HG03457 (cell line): ENCODE results near the gene ARMC2.
"Not testable (repeated sequence)": the region's sequence is repeated elsewhere in the genome, so short reads cannot be mapped to it uniquely, and the experiment has no call there.

Source experiments
- ATAC-seq: cut with Tn5 transposase; IDR thresholded peaks from one replicate; pipeline ENCODE4 v1.9.1; 2021; ENCODE audit warnings: moderate number of reproducible peaks; ENCODE audit not compliant: unreplicated experiment

Gene ARMC2, protein sequence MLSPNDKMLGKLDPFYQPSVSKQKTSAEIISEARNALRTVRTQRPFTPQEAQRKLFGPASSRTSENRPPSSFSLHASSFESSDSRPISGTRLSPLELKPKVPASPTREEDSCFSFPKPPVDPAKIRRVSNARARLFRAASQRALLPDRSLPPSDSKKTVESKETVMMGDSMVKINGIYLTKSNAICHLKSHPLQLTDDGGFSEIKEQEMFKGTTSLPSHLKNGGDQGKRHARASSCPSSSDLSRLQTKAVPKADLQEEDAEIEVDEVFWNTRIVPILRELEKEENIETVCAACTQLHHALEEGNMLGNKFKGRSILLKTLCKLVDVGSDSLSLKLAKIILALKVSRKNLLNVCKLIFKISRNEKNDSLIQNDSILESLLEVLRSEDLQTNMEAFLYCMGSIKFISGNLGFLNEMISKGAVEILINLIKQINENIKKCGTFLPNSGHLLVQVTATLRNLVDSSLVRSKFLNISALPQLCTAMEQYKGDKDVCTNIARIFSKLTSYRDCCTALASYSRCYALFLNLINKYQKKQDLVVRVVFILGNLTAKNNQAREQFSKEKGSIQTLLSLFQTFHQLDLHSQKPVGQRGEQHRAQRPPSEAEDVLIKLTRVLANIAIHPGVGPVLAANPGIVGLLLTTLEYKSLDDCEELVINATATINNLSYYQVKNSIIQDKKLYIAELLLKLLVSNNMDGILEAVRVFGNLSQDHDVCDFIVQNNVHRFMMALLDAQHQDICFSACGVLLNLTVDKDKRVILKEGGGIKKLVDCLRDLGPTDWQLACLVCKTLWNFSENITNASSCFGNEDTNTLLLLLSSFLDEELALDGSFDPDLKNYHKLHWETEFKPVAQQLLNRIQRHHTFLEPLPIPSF

DNA sequence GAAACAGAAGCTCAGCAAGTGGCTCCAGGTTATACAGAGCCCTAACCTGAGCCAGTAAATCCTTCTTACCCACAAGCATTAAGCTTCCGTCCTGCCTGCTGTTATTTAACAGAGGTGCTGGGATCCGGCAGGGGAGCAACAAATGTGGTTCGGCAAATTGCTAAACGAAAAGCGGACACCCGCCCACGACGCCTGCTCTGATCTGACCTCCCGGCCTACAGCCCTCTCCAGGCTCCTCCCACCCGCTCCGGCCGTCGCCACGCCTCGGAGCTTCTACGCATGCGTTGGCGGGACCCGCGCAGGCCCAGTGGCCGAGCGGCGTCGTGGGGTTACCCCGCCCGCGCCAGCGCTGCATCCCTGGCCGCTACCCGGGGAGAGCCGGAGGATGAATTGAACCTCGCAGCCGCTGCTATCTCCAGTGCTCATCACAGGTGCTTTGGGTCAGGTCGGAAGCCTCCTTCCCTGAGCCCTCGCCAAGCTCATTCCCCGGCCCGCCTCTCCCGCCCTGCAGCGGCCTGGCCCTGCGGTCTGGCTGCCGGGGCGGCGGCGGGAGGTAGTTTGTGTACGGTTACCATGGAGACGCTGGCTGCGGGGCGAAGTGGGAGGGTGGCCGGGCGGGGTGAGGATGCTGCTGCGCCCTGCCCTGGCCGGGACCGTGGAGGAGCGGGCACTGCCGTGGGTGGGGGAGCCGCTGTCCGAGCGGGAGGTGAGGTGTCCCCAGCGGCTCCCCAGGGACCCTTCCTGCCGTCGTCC lies at the start of gene ARMC2:
TSS of gene ARMC2 (plus strand) at position 307 of the 753 bp plus-strand sequence. CDS start 5,846 bp downstream, outside the sequence.
- peak; percentile 84 for ATAC-seq

DNA sequence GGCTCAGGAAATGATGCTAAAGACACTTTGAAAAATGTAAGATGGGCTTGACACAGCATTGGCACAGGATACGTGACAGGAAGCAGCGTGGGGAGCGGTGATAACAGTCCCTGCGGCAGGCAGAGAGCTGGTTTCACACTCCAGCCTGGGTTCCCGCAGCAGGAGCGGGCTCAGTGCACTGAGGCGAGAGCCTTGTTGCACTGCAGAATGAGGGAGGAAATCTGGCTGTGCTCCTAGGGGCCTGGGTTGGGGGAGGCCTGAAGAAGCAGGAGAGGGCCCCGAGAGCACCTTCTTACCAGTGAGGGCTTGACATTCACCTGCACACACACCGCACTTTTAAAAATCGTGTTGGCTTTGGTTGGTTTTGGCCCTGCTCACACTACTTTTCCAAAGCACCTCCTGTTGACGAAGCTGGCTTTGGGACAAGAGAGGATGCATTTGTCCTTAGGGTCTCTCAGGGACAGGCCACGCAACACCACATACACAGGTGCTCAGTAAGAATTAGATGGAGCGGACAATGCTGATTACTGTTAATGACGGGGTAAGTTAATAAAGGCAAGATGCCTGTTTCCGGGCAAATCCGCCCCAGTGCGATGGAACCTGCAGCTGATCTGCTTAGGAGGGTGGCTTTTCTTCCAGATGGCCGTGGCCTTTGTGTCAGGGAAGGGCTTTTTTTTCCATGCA lies 49.4 kb upstream of the ARMC2 start:
- ATAC-seq = no peak

DNA sequence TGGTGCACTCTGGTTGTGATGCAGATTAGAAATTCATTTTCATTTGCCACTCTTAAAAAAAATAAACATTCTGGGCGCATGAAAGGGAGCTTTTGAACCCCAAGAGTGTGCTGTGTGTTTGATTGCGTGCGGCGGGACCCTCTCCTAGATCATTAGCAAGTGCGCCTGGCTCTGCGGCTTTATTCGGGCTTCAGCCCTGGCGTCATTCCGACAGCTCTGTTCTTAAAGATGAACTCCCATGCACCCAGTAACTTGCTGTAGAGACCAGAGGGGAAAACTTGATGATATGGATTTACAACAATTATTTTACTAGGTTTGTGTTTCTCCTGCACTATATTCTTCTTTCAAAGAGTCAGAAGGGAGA lies 48.9 kb upstream of the ARMC2 start:
- no peak for ATAC-seq

DNA sequence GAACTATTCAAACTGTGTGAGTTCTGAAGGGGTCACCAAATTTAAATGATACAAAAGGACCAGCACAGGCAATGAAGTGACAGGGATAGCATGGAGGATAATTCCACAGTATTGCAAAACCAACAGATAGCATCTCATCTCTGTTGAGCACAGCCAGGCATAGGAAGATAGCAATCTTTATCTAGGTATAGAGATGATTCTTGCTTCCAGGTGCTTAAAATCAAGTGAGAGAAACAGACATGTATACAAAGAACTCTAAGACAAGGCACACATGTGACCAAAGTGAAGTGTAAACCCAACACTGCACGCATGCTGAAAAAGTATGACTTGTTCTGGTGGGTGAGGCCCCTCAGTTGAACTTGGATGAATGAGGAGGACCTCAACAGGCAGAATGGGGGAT lies 48.4 kb upstream of the ARMC2 start:
- no peak for ATAC-seq

DNA sequence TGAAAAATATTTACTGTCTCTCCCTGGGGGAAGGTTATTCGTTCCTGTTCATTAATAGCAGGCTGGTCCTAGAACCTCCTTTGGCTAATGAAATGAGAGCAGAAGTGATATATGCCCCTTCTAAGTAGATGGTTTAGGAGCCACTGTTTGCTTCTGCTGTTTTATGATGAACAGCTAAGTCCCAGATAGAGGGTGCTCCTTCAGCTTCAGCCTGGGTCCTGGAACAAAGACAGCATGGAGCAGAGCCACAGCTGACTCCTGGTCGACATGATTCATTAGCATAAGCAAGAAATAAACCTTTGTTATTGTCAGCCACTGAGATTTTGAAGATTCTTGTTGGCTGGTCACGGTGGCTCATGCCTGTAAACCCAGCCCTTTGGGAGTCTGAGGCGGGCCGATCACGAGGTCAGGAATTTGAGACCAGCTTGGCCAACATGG lies 47.8 kb upstream of the ARMC2 start:
- ATAC-seq = no peak

DNA sequence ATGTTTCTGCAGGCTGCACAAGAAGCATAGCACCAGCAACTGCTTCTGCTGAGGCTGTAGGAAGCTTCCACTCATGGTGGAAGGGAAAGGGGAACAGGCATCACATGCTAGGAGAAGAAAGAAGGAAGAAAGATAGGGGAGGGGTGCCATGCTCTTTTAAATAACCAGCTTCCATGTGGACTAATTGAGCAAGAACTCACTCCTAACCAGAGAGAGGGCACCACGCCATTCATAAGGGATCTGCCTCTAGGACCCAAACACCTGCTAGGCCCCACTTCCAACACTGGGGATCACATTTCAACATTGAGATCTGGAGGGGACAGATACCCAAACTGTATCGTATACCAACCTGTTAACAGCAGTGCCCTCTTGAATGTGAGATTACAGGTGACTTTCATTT lies 46.9 kb upstream of the ARMC2 start:
- no peak for ATAC-seq

DNA sequence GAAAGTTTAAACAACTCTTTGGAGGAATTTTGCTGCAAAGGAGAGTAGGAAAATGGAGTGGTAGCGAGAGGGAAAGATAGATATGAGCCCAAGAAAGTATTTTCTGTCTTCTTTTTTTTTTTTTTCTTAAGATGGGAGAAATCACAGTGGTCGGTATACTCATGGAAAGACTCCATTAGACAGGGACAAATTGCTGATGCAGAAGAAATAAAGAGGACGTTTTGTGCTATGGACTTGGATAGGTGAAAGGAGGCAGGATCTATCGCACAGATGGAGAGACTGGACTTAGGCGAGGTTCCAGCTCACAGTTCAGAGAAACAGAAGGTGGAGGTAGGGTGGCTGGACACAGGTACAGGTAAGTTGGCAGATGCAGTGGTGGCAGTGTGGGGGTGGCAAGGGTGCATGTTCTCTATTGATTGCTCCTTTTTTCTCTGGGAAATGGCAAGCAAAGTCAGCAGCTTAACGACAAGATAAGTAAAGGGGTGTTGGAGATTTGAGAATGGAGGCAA lies 44.2 kb upstream of the ARMC2 start:
- no peak for ATAC-seq

DNA sequence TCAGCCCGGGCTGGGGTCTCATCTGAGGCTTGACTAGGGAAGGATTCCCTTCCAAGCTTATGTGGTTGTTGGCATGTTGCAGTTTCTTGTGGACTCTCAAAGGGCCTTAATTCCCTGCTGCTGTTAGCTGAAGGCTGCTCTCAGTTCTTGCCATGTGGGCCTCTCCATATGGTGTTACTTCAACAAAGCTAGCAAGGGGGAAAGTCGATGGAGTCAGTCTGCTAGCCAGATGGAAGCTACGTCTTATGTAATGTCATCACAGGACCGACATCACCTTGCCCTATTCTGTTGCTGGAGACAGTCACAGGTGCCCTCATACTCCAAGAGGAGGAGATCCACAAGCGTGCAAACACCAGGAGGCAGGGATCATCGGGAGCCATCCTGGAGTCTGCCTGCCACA lies 43.3 kb upstream of the ARMC2 start:
- ATAC-seq = no peak

DNA sequence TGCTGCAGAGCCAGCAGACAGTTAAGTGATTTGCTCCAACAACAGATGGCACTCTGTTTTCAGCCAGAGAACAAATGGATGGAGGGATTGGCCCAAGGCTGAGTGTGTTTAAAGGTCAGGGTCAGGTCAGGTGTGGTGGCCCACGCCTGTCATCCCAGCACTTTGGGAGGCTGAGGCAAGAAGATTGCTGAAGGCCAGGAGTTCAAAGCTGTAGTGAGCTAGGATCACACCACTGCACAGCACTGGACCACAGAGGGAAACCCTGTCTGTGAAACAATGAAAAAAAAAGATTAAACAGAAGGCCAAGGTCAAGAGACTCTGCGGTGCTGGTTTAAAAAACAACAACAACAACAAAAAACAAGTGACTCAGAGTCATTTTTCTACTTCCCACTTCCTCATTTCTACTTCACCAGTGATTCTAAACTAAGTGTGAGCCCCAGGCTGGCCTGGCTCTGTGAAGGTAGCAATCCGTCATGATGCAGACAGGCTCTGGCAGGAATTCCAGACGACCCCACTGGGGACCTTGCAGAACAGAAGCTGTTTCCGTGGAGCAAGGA lies 42.5 kb upstream of the ARMC2 start:
- ATAC-seq = peak; percentile 61

DNA sequence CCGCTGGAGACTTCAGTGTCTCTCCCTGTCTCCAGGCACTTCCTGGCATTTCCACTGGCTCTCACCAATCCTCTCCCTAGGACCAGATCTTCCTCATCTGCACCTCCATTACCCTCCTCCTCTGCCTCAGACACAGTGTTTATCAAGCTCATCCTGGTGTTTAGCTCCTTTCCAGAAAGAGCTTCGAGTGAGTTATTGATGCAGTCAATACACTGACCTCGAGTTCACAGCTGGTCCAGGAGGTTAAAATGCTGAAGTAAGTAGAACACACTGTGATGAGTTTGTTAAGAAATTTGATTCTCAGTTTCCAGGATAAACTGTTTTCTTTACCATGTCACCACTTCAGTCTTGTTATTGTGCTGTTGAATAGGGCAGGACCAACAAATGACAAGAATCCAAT lies 42.1 kb upstream of the ARMC2 start:
- ATAC-seq = no peak

DNA sequence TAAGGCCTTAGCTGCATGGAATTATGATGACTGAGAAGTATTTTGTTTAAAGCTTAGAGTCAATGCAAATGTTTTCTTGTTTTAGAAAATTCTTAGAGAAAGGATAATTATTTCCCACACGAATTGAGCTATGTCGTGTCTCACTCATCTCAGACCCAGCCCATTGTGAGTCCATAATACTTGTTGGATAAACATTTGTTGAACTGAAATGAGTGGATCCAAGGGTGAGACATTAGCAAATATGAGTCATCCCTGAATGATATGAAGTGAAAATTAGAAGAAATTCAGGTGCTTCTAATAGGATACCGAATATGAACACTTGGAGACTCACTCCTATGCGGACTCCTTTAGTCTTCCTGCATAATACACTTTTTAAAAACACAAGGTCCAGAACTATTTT lies 41.6 kb upstream of the ARMC2 start:
- ATAC-seq = no peak

DNA sequence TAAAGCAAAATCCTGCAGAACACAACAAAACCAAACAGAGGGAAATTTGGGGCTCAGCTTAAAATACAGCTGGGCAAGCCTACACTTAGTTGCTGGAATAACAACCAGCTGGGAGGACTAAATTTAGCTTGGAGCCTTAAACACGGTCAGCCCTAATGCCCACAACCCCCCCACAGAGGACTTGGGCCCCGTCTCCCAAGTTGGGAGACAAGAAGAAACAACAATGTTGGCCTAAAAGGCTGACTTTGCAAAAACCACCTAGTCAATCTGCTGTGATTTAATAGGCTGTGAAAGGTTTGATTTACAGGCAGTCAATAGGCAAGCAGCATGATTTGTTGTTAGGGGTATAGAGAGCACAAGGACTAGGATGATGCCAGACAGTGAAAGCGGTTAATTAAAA lies 40.3 kb upstream of the ARMC2 start:
- no peak for ATAC-seq

DNA sequence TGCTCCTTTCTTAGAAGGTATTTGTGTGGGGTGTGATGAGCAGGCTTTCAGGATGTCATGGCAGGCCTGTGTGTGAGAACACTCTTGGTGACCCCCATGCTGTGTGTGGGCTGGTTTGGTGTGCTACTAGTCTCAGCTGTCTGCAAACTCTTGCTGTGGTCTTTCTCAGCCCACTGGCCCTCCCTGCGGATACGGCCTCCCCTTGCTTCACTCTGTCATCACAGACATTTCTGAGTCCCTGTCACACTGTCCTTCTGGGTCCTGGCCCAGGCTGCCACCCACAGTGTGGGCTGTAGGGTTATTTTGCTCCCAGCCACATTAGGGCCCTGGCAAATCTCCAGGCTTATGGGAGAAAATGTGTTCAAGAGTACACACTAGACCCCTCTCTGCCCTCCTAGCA lies 39.0 kb upstream of the ARMC2 start:
- ATAC-seq = no peak

DNA sequence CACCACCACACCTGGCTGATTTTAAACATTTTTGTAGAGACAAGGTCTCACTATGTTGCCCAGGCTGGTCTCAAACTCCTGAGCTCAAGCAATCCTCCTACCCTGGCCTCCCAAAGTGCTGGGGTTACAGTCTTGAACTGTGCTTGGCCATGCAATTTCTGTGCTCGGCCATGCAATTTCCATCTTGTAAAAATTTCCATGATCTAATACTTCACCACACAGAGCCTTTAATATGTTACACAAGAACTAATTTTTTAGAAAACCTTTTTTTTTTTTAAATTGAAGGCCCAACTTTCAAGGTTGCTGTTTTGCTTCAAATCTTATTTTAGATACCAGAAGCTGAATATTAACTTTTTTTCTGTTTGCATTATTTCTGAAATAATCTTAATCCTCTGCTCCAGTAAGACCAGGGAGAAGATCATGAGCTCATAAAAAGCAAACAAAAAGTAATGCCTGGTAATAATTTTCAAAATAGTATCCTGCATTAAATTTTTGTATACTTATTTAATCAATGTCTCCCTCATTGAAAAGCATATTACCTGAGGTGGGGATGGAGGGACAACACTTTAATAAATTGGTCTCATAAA lies 38.1 kb upstream of the ARMC2 start:
- no peak for ATAC-seq

DNA sequence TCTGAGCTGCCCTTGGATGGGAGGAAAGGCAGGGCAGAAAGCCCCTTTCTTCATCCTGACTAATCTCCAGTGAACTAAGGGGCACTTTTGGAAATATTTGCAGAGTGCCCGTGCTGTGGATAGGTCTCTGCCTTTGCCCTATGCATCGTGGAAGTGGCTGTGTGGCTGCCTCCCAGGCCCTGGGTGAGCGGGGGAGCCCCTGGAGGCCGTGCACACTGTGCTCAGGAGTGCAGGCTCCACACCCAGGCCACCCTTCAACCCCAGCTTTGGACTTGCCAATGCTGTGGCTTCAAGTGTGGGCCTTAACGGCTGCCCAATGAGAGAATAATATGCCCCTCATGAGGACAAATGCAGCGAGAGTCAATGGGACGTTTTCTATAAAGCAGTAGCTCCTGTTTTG lies 36.7 kb upstream of the ARMC2 start:
- ATAC-seq = no peak

DNA sequence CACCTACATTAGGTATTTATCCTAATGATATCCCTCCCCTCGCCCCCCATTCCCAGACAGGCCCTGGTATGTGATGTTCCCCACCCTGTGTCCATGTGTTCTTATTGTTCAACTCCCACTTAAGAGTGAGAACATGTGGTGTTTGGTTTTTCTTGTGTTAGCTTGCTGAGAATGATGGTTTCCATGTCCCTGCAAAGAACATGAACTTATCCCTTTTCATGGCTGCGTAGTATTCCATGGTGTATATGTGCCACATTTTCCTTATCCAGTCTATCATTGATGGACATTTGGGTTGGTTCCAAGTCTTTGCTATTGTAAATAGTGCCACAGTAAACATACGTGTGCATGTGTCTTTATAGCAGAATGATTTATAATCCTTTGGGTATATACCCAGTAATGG lies 35.0 kb upstream of the ARMC2 start:
- not testable (repeated sequence) for ATAC-seq

DNA sequence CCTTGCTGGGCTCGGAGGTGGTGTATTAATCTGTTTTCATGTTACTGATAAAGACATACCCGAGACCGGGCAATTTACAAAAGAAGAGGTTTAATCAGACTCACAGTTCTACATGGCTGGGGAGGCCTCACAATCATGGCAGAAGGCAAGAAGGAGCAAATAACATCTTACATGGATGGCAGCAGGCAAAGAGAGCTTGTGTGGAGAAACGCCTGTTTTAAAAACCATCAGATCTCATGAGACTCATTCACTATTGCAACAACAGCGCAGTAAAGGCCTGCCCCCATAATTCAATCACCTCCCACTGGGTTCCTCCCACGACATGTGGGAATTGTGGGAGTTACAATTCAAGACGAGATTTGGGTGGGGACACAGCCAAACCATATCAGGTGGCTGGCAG lies 30.9 kb upstream of the ARMC2 start:
- ATAC-seq = not testable (repeated sequence)

DNA sequence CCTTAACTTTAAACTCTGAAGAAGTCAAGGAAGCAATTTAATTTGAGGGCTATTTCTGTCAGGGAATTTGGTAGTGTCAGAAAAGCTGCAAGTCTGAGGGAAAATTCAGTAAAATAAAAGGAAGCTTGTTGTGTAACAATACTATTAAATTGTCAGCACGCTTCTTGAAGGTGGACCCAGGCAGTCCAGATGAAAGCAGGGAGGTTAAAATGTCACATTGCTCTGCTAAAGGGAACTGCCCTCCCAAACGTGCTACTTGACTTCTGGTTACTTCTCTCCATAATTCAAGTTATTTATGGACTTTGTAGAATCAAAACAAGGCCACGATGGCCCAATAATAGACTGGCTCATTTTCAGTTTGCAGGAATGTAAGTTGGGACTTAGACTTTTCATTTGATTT lies 28.2 kb upstream of the ARMC2 start:
- ATAC-seq = no peak

DNA sequence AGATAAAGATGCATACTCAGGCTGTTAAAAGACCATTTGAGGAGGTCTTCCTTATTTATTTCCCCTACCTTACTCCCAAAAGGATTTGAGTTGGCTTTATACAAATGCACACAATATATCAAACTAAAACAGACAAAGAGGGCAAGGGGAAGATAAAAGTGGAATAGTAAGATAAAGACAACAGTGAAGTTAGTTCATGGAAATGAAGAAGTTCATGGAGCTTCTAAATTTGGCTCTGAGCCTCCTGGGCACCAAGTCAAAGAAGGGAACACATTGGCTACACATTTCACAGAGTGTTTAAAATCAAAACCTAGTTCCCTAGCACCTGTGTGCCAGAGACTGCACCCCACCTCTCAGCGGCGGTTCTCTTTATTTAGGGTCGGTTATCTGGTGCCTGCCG lies 25.8 kb upstream of the ARMC2 start:
- ATAC-seq = no peak

DNA sequence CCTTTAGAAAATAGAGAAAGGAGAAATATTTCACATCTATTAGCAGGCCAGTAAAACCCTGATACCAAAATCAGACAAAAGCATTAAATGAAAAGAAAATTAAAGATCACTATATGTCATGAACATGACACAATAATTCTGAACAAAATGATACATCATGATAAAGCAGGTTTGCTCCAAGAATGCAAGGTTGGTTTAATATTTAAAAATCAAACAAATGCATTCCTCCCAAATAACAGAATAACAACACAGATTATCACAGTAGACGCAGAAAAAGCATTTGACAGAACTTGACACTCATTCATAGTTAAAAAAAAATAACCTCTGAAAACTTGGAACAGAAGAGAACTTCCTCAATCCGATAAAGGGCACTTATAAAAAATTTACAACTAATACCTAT lies 22.9 kb upstream of the ARMC2 start:
- ATAC-seq = no peak
